ENCODE data around the gene CYP4A22.
"Not testable (repeated sequence)": the region's sequence is repeated elsewhere in the genome, so short reads cannot be mapped to it uniquely, and the experiment has no call there.

The CYP4A22 gene

DNA sequence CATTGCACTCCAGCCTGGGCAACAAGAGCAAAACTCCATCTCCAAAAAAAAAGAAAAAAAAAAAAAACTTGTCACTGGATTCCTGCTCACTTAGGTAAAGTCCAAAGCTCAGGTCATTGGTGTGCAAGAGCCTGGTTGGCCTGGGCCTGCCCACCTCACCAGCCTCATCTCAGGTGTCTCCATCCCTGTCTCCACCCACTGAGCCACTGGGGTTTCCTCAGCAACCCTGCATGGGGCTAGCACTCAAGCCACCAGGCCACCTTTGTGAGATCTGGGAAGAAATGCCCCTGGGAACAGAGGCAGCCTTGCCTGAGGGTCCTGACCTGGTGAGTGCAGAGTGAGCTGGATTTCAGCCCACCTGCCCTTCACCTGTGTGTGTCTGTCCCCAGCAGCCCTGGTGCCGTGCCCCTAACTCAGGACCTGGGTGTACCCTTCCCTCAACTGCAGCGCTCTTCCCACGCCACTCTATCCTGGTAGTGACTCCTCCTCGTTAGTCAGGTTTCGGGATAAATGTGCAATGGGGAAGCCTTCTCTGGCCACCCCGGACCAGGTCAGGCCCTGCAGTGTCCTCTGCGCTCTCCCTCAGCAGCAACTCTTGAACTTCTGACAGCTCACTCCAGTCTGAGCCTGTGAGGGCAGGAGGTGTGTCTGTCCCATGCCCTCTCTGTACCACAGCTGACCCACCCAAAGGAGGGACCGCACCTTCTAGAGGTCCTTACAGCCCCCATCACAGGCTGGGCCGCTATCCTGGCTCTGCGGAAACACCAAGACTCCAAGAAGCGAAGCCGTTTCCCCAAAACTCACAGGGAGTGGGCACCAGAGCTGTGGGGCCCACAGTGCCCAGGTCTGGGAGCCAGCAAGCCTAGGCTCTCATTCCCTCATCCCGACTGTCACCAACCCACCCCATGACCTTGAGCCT is 49.3 kb downstream of the CYP4A22 start:
- DNase-seq: no peak

GRCh38 chr1:47187231-47187925 is 50.1 kb downstream of the CYP4A22 start:
- no peak for DNase-seq

DNA sequence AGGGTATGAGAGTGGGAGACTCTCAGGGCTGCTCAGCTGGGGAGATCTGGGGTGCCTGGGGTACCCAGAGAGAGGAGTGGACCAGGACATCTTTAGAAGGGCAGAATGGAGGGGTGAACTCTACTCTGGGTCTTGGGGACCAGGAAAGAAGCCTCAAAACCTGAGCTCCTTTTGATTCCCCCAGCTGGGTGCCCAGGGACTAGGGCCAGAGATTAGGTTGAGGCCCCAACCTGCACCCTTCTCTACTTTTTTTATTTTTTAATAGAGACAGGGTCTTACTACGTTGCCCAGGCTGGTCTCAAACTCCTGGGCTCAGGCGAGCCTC is 50.6 kb downstream of the CYP4A22 start:
- no peak for DNase-seq

GRCh38 chr1:47188791-47189785 is 51.8 kb downstream of the CYP4A22 start:
- DNase-seq: no peak

DNA sequence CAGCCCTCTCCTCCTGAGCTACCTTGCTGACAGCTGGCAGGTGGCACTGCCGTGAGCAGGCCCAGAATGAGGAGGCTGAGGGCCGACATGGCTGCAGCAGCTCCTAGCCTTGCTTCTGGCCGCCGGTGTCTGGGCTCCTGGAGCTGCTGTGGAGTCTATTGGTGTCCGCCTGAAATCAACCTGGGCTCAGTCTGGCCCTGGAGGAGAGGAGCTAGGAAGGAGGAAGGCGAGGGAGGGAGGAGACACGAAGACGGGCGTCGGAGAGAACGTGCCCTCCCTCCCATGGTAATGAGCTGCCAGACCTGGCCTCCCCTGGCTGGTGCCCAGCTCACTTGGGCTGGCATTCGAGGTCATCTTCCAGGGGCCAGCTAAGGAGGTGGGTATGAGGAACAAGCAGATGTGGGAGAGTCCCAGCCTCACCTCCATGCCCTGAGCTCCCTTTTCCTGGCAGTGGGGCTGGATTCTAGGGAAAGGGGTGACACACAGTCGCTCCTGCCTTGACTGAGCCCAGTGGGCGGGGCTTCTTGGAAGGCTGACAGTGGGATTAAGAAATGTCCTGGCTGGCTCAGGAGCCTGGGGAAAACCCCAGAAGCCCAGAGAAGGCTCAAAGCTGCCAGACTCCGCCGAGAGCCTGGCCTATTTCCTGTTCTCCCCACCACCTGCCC is 52.7 kb downstream of the CYP4A22 start, which contains the start of gene PDZK1IP1:
Gene PDZK1IP1, minus strand, starts transcription at position 193 of the 665 bp plus-strand sequence. Its CDS starts 104 bp downstream, at position 89.
- no peak for DNase-seq

GRCh38 chr1:47190509-47190855 is 53.2 kb downstream of the CYP4A22 start:
- DNase-seq: no peak

GRCh38 chr1:47190857-47191256 is 53.6 kb downstream of the CYP4A22 start:
- DNase-seq: no peak

- no peak for DNase-seq
Measured at GRCh38 chr1:47191940-47192457, 54.8 kb downstream of the CYP4A22 start.

DNA sequence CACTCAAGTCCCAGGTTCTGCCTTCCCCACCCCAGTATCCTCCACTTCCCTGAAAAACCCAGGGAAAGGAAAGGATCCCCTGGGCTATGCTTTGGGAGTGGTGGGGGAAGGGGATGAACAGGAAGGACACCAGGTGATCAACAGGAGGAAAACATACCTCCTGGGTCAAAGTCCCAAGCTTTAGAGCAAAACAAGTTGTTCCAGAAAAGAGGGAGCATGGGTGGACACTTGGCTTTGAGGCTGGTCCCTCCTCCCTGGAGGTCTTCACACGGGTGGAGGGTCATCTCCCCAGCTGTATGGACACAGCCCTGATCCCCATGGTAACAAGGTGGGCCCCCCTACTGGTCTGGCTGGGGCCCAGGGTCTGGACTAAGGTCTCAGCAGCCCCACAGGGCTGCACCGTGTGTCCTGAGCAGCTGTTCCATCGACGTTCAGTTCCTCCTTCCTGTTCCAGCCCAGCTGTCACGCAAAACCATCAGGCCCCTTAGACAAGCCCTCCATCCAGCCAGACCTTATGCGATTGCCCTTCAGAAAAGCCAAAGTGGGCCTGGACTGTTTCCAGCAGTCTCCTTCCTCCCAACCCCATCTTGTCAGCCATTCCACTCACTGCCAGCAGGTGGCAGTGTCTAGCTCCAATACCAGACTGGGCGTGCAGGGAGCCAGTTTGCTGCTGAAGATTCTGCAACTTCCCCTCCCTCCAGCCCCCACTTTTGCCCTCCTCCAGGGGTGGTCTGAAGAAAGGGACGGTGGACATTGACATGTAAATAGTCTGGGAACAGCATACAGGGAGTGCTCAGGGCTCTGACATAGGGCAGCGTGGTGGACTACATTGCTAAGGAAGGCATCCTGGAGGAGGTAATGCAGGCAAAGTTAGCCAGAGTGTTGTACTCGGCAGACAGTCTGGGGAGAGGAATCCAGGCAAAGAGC is 55.5 kb downstream of the CYP4A22 start:
- no peak for DNase-seq

- not testable (repeated sequence) for DNase-seq
Measured at GRCh38 chr1:47193496-47193895, 56.3 kb downstream of the CYP4A22 start.

DNA sequence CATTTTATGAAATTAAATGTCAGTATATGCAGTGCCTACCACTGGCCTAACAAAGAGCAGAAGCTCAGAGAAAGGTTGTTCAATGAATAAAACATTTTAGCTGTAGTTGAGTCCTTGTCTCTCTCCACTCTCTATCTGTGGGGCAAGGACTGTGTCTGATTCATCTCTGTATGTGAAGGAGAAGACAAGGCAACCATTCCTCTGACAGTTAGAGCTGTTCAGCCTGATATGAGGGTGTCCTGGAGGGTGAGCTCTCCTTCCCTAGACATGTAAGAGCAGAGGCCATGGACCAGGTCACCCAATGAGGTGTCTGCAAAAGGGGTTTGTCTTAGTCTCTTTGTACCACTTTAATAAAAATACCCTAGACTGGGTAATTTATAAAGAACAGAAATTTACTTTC is 57.1 kb downstream of the CYP4A22 start:
- DNase-seq: no peak

- DNase-seq: not testable (repeated sequence)
Measured at GRCh38 chr1:47195981-47196380, 58.7 kb downstream of the CYP4A22 start.

- DNase-seq: no peak
Measured at GRCh38 chr1:47196622-47197021, 59.4 kb downstream of the CYP4A22 start.

DNA sequence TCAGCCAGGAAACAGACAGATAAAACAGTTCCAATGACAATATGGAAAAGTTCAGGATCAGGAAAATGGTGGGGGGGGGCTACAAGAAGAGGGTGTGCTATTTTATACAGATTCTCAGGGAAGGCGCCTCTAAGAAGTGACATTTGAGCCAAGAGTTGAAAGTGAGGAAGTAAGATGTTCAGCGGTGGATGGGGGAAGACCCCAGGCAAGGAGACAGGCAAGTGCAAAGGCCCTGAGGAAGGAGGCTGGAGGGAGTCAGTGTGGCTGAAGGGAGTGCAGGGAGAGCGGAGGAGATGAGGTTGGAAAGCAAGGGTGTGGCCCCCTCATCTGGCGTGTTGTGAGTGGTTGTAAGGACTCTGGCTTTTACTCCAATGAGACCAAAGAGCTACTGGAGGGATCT is 61.0 kb downstream of the CYP4A22 start:
- no peak for DNase-seq

All from NCI-H1417 treated with DMSO at 0.1 percent for 48 hours (cell line).